Right lobe of liver (tissue), 6 donors: ENCODE measurements around the gene PRIMPOL. TPM values are rescaled to one million over a fixed set of nuclear protein-coding genes. Genes with fewer than 3 reads are reported as not detected.
"Not testable (repeated sequence)": the region's sequence is repeated elsewhere in the genome, so short reads cannot be mapped to it uniquely, and the experiment has no call there.

Experiments
- ATAC-seq, 4 donors: fragments of 200-7000 bp; cut with Tn5 transposase; one replicate each; pipeline ENCODE4 v1.9.1; 2020; ENCODE audit warnings: mild to moderate bottlenecking in 4 of 4, moderate library complexity in 4 of 4
- DNase-seq, 3 donors: peaks; one replicate each; pipeline ENCODE4 v3.0.0-alpha.2; 2020
- H3K27ac ChIP-seq, 3 donors: fragments of 200-600 bp; one replicate each; pipeline ENCODE4 v1.8.0; 2022
- H3K27me3 ChIP-seq, 2 donors: fragments of 200-600 bp; one replicate each; pipeline ENCODE4 v1.8.0; 2022
- H3K36me3 ChIP-seq, 4 donors: fragments of 200-600 bp; sonication (generic) in 1 of 4; one replicate each; pipeline versions ENCODE4 v1.5.1 to v1.8.0; 2017 to 2022; ENCODE audit warnings: control low read depth in 1 of 4
- H3K4me1 ChIP-seq, 4 donors: fragments of 200-600 bp; sonication (generic) in 1 of 4; one replicate each; pipeline versions ENCODE4 v1.5.1 to v1.8.0; 2017 to 2022; ENCODE audit warnings: control low read depth in 1 of 4
- H3K4me3 ChIP-seq, 3 donors: fragments of 200-600 bp; one replicate each; pipeline ENCODE4 v1.8.0; 2022
- H3K9me3 ChIP-seq, 4 donors: fragments of 200-600 bp; sonication (generic) in 1 of 4; one replicate each; pipeline versions ENCODE4 v1.5.1 to v1.8.0; 2017 to 2022; ENCODE audit warnings: control low read depth in 1 of 4
- POLR2A ChIP-seq: fragments of 450-650 bp; IDR thresholded peaks from one replicate; pipeline ENCODE4 v1.6.1; 2017; ENCODE audit warnings: antibody characterized with exemption, mild to moderate bottlenecking
- WGBS: methylation state at CpG from one replicate; pipeline ENCODE4 v1.1.6; 2018; ENCODE audit warnings: low coverage, low lambda C conversion rate; ENCODE audit not compliant: insufficient coverage; ENCODE audit errors: missing lambda C conversion rate; 5-methylcytosine and 5-hydroxymethylcytosine counted together
- intact Hi-C, 2 donors: fragments of 100-400 bp; cut with DNase I; formaldehyde crosslinking; loops; one replicate each; pipeline versions ENCODE4 v1.11.2 to v1.14.1; 2022
- total RNA-seq, 6 experiments: library from RNA; depleted of rRNA in 2 of 6; stranded (reverse); fragments of >200 nt in 2 of 6; fragmentation: NEBNext Ultra II Directional in 3 of 6; extraction: Animal tissue kit (Norgen Biotek cat#: 25700) in 3 of 6; gene quantifications; one replicate each; pipeline versions ENCODE4 v1.1.0 to v1.2.4, GENCODE V29; 2016 to 2023
- TF ChIP-seq, protein P1 (sequence below), 4 donors: fragments of 200-600 bp in 3 of 4; fragments of 450-650 bp in 1 of 4; IDR thresholded peaks; one replicate each; pipeline versions ENCODE4 v1.5.1 to v1.8.0; 2016 to 2022; ENCODE audit warnings: antibody characterized with exemption in 4 of 4, mild to moderate bottlenecking in 2 of 4
- donor health status: DM: no; HTN: yes; CAD: no.
- donor health status: DM: no; HTN: no; CAD: no.
- donor health status: DM: no; HTN: no; CAD: no.
- donor health status: DM: no; HTN: yes; CAD: no.
- donor health status: DM: no; HTN: yes; CAD: no.

PRIMPOL gene
- total RNA-seq, 6 experiments from 2014 or later, result 4.0 to 8.7 (median 5.7) TPM

DNA sequence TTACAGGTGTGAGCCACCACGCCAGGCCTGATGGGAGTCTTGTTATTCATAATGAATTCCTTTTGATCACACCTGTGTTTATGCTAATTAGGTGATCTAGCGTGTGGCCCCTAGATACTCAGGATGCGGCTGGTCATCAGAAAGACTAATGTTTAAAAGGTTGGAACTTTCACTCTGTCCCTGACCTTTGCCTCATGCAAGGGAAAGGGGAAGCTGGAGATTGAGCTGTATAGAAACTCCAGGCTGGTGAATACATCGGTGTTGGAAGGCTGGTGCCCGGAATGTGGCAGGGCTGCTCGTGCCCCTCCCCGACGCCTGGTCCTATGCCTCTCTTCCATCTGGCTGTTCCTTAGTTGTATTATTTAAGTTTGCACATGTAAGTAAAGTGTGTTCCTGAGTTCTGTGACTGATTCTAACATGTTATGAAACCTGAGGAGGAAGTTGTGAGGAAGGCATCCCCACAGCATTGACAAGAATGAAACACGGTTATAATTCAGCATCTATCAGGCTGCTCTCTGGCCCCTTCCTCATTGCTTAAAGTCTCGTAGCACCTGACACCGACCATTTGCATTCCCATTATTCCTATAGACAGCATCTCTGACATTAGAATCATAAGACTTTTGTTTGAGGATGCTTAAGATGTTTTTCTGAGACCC lies 29.2 kb upstream of the PRIMPOL start:
- TF ChIP-seq, protein P1, sequence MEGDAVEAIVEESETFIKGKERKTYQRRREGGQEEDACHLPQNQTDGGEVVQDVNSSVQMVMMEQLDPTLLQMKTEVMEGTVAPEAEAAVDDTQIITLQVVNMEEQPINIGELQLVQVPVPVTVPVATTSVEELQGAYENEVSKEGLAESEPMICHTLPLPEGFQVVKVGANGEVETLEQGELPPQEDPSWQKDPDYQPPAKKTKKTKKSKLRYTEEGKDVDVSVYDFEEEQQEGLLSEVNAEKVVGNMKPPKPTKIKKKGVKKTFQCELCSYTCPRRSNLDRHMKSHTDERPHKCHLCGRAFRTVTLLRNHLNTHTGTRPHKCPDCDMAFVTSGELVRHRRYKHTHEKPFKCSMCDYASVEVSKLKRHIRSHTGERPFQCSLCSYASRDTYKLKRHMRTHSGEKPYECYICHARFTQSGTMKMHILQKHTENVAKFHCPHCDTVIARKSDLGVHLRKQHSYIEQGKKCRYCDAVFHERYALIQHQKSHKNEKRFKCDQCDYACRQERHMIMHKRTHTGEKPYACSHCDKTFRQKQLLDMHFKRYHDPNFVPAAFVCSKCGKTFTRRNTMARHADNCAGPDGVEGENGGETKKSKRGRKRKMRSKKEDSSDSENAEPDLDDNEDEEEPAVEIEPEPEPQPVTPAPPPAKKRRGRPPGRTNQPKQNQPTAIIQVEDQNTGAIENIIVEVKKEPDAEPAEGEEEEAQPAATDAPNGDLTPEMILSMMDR (IDR thresholded peaks at IDR 0.05), result no peak
- no peak for TF ChIP-seq POLR2A

DNA sequence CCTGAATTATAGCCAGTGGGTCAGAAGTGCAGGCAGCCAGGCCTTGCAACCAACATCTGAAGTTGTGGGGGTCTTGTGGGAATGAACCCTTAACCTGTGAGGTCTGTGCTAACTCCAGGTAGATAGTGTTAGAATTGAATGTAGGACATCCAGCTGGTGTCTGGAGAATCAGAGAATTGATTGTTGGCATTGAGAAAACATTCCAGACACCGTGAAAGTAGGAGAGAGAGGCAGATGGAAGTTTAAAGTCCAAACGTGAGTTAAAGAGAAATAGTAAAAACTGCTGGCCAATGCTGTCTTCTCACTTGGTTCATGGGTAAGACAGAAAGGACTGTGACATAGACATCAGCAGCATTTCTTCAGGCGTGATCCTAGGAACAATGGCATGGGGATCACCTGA lies 28.0 kb upstream of the PRIMPOL start:
- H3K27me3 ChIP-seq, result no peaks in the 10 kb centered on the region
- no peak overlapping the region for H3K27ac ChIP-seq
- 29% methylated on average over 2 of the region's 3 CpGs for WGBS
- H3K9me3 ChIP-seq, result no peaks in the 10 kb centered on the region
- TF ChIP-seq, protein P1 (IDR thresholded peaks at IDR 0.05), result no peak
- TF ChIP-seq POLR2A, result no peak
- intact Hi-C loops, result no loop called here
- no peak overlapping the region for H3K4me3 ChIP-seq
- no peak for DNase-seq
- peak in 1 of 4 donors; percentile 29 for ATAC-seq
- peaks cover 0 to 6% (median 0%) of the 10 kb centered on the region in 4 donors for H3K4me1 ChIP-seq
- no peaks in the 10 kb centered on the region for H3K36me3 ChIP-seq

More for the DNA sequence above, 29.2 kb upstream of the PRIMPOL start:
- H3K27me3 ChIP-seq, result no peaks in the 10 kb centered on the region
- intact Hi-C loops, result no loop called here
- DNase-seq, result no peak
- no peaks in the 10 kb centered on the region for H3K9me3 ChIP-seq
- H3K4me3 ChIP-seq, result no peak overlapping the region
- no peak overlapping the region for H3K27ac ChIP-seq
- no peaks in the 10 kb centered on the region for H3K36me3 ChIP-seq
- peak in 2 of 4 donors; percentile 10 to 23 for ATAC-seq
- no peaks in the 10 kb centered on the region for H3K4me1 ChIP-seq
- WGBS, result 79% methylated on average over 8 of the region's 11 CpGs

DNA sequence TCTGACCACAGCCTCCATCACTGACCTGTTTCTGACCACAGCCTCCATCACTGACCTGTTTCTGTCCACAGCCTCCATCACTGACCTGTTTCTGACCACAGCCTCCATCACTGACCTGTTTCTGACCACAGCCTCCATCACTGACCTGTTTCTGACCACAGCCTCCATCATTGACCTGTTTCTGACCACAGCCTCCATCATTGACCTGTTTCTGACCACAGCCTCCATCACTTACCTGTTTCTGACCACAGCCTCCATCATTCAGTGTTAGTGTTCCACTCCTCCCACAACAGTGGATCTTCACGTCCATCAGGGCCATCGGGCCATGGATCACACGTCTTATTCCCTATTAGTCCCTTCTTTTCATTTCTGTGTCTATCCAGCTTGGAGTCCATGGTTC lies 25.0 kb upstream of the PRIMPOL start:
- H3K27ac ChIP-seq, intact Hi-C loops, DNase-seq, H3K9me3 ChIP-seq, ATAC-seq, H3K27me3 ChIP-seq, H3K4me1 ChIP-seq: not testable (repeated sequence)
- H3K36me3 ChIP-seq, result peaks cover 0 to 18% (median 6%) of the 10 kb centered on the region in 4 donors
- 100% methylated on average over 3 of the region's 3 CpGs for whole genome bisulfite sequencing
- peak overlapping the region in 1 of 3 donors; percentile 3 for H3K4me3 ChIP-seq

DNA sequence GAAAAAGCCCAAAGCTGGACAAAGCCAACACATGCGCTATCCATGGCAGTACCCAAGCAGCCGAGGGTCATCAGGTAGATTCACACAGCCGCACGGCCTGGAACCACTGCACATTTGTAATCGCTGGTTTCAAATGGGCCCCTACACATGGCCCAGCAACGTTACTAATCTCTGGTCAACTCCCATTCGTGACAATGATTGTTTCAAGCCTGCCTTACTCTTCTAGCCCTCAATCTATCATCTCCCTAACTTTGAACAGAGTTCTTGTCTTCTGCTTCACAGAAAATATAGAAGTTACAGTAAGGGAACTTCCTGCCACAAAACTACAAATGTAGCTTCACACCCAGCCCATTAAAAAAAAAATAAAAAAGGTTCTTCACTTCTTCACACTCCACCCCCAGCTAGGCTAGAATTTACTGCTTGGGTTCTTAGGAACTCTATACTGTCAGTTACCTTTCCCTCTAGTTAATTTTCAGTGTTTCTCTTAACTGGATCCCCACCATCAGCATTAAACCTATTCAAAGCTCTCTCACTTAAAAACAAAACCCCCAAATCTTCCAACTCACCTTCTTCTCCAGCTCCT lies 24.5 kb upstream of the PRIMPOL start:
- Histone ChIP-seq H3K4me3 (peak overlapping the region in 1 of 3 donors; percentile 3), H3K36me3 (peaks cover 0 to 24% (median 9%) of the 10 kb centered on the region in 4 donors)
- intact Hi-C loops, result no loop called here

DNA sequence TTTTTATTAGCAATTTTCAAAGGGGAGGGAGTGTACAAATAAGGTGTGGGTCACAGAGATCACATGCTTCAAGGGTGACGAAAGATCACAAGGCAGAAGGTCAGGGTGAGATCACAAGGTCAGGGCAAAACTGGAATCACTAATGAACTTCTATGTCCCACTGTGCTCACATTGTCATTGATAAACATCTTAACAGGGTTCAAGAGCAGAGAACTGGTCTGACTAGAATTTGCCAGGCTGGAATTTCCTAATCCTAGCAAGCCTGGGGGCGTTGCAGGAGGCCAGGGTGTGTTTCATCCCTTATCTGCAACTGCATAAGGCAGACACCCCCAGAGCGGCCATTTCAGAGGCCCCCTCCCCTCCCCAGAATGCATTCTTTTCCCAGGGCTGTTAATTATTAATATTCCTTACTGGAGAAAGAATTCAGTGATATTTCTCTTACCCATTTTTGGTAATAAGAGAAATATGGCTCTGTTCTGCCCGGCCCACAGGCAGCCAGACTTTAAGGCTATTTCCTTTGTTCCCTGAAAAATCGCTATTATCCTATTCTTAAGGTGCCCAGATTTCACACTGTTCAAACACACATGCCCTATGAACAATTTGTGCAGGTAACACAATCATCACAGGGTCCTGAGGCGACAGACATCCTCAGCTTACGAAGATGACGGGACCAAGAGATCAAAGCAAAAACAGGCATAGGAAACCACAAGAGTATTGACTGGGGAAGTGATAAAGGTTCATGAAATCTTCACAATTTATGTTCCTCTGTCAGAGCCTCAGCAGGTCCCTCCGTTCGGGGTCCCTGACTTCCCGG lies 23.5 kb upstream of the PRIMPOL start:
- ATAC-seq, H3K4me3 ChIP-seq, DNase-seq, intact Hi-C loops, H3K27me3 ChIP-seq, H3K9me3 ChIP-seq, H3K4me1 ChIP-seq: not testable (repeated sequence)
- 69% methylated on average over 10 of the region's 11 CpGs for WGBS
- H3K27ac ChIP-seq, result peak overlapping the region in 1 of 3 donors; percentile 36
- H3K36me3 ChIP-seq, result peaks cover 0 to 33% (median 14%) of the 10 kb centered on the region in 4 donors

More for the DNA sequence above, 24.5 kb upstream of the PRIMPOL start:
- H3K27ac ChIP-seq, result peak overlapping the region in 1 of 3 donors; percentile 42
- no peaks in the 10 kb centered on the region for H3K9me3 ChIP-seq
- H3K27me3 ChIP-seq, result no peaks in the 10 kb centered on the region
- H3K4me1 ChIP-seq, result peaks cover 0 to 8% (median 0%) of the 10 kb centered on the region in 4 donors
- TF ChIP-seq POLR2A, result no peak
- TF ChIP-seq, protein P1 (IDR thresholded peaks at IDR 0.05), result no peak
- DNase-seq (no peak), ATAC-seq (peak in 1 of 4 donors; percentile 29)
- 72% methylated on average over 5 of the region's 7 CpGs for WGBS
